SU-DHL-6 (cell line): ENCODE results near the gene C14orf93.

Experiments used
- H2AFZ ChIP-seq: fragments of 200-600 bp; sonication (generic); 2 replicates; pipeline ENCODE4 v1.6.1; 2014; ENCODE audit warnings: low read depth, mild to moderate bottlenecking, moderate library complexity, mixed read lengths, antibody characterized with exemption, low read length; ENCODE audit not compliant: severe bottlenecking
- H3F3A ChIP-seq: fragments of 200-600 bp; shearing (Covaris generic); 2 replicates; pipeline ENCODE4 v1.6.0; 2016; ENCODE audit warnings: antibody characterized with exemption, mild to moderate bottlenecking; ENCODE audit not compliant: insufficient read depth
- H3K27ac ChIP-seq: fragments of 200-600 bp; sonication (generic); 2 replicates; pipeline ENCODE4 v1.5.1; 2016; ENCODE audit warnings: low read depth, mild to moderate bottlenecking, low read length, moderate library complexity, mixed read lengths
- H3K27me3 ChIP-seq: fragments of 200-600 bp; sonication (generic), shearing (Covaris generic); 2 replicates; pipeline ENCODE4 v1.6.0; 2014; ENCODE audit warnings: mild to moderate bottlenecking, low read length
- H3K36me3 ChIP-seq: fragments of 200-600 bp; sonication (generic); 2 replicates; pipeline ENCODE4 v1.6.1; 2014; ENCODE audit warnings: mild to moderate bottlenecking, low read length, mixed read lengths
- H3K4me2 ChIP-seq: fragments of 300-600, 200-600 bp; shearing (Covaris generic), sonication (generic); 2 replicates; pipeline ENCODE4 v1.6.0; 2014; ENCODE audit warnings: low read length, low read depth, mild to moderate bottlenecking; ENCODE audit not compliant: poor library complexity, severe bottlenecking
- H3K4me3 ChIP-seq: fragments of 200-600 bp; sonication (generic); 2 replicates; pipeline ENCODE4 v1.5.1; 2014; ENCODE audit warnings: antibody characterized with exemption, low read length, mild to moderate bottlenecking, mixed read lengths; ENCODE audit not compliant: insufficient read depth, poor library complexity, severe bottlenecking
- H3K79me2 ChIP-seq: fragments of 200-600 bp; sonication (generic); 2 replicates; pipeline ENCODE4 v1.6.1; 2014; ENCODE audit warnings: mild to moderate bottlenecking, low read length, moderate library complexity; ENCODE audit not compliant: insufficient read depth
- H3K9ac ChIP-seq: fragments of 200-600 bp; sonication (generic); 2 replicates; pipeline ENCODE4 v1.7.0; 2014; ENCODE audit warnings: mild to moderate bottlenecking, low read length
- H3K9me2 ChIP-seq: fragments of 200-600 bp; sonication (generic); replicated peaks from 2 replicates; pipeline ENCODE4 v1.6.1; 2014; ENCODE audit warnings: low read length; ENCODE audit not compliant: insufficient read depth
- H3K9me3 ChIP-seq: fragments of 200-600 bp; sonication (generic); 2 replicates; pipeline ENCODE4 v1.6.1; 2014; ENCODE audit warnings: low read length, mixed read lengths; ENCODE audit not compliant: insufficient read depth
- H4K20me1 ChIP-seq: fragments of 200-600 bp; sonication (generic); 2 replicates; pipeline ENCODE4 v1.6.1; 2014; ENCODE audit warnings: low read depth, mild to moderate bottlenecking, antibody characterized with exemption, low read length, moderate library complexity, mixed read lengths
- CTCF ChIP-seq: fragments of 200-600 bp; sonication (generic); IDR thresholded peaks from one replicate; pipeline ENCODE4 v1.5.1; 2017; ENCODE audit warnings: antibody characterized with exemption, mild to moderate bottlenecking, low read length, moderate library complexity; ENCODE audit not compliant: insufficient read depth, poor library complexity, severe bottlenecking
- EZH2phosphoT487 ChIP-seq: fragments of 200-600 bp; sonication (generic), shearing (Covaris generic); conservative IDR thresholded peaks from 2 replicates; pipeline ENCODE4 v1.6.1; 2018; ENCODE audit warnings: mild to moderate bottlenecking, antibody characterized with exemption, low read length, moderate library complexity, mixed read lengths

C14orf93 gene

GRCh38 chr14:22945642-22946041 is 64.3 kb downstream of the C14orf93 start:
- H3K4me2 ChIP-seq = no peak overlapping the region
- no peaks in the 10 kb centered on the region for H3K79me2 ChIP-seq
- H4K20me1 ChIP-seq = no peaks in the 10 kb centered on the region
- no peak overlapping the region for H2AFZ ChIP-seq
- TF ChIP-seq EZH2phosphoT487 (no peak), CTCF (no peak)
- no peak overlapping the region for H3K4me3 ChIP-seq
- H3K27me3 ChIP-seq = no peaks in the 10 kb centered on the region
- no peak overlapping the region for H3K9ac ChIP-seq
- H3K9me2 ChIP-seq = no peaks in the 10 kb centered on the region
- H3K9me3 ChIP-seq = no peaks in the 10 kb centered on the region
- H3F3A ChIP-seq = 0 out of 2 replicates have a peak, but pooled peaks cover 3% of the 10 kb centered on the region
- H3K36me3 ChIP-seq = 0 out of 2 replicates have a peak, but pooled peaks cover 7% of the 10 kb centered on the region
- no peak overlapping the region for H3K27ac ChIP-seq

GRCh38 chr14:22939684-22940083 is 70.3 kb downstream of the C14orf93 start:
- Histone ChIP-seq H3K27ac (no peak overlapping the region), H4K20me1 (no peaks in the 10 kb centered on the region), H3K36me3 (no peaks in the 10 kb centered on the region; the same call in 1 of the 2 replicates), H3K9me3 (no peaks in the 10 kb centered on the region), H3K27me3 (no peaks in the 10 kb centered on the region), H3K4me3 (no peak overlapping the region), H2AFZ (no peak overlapping the region), H3K4me2 (no peak overlapping the region), H3K79me2 (no peaks in the 10 kb centered on the region), H3F3A (no peaks in the 10 kb centered on the region), H3K9me2 (no peaks in the 10 kb centered on the region), H3K9ac (no peak overlapping the region)
- no peak for TF ChIP-seq EZH2phosphoT487
- TF ChIP-seq CTCF = no peak
